Measurements from ENCODE around the gene IQUB.
"Not testable (repeated sequence)": the region's sequence is repeated elsewhere in the genome, so short reads cannot be mapped to it uniquely, and the experiment has no call there.

IQUB gene

DNA sequence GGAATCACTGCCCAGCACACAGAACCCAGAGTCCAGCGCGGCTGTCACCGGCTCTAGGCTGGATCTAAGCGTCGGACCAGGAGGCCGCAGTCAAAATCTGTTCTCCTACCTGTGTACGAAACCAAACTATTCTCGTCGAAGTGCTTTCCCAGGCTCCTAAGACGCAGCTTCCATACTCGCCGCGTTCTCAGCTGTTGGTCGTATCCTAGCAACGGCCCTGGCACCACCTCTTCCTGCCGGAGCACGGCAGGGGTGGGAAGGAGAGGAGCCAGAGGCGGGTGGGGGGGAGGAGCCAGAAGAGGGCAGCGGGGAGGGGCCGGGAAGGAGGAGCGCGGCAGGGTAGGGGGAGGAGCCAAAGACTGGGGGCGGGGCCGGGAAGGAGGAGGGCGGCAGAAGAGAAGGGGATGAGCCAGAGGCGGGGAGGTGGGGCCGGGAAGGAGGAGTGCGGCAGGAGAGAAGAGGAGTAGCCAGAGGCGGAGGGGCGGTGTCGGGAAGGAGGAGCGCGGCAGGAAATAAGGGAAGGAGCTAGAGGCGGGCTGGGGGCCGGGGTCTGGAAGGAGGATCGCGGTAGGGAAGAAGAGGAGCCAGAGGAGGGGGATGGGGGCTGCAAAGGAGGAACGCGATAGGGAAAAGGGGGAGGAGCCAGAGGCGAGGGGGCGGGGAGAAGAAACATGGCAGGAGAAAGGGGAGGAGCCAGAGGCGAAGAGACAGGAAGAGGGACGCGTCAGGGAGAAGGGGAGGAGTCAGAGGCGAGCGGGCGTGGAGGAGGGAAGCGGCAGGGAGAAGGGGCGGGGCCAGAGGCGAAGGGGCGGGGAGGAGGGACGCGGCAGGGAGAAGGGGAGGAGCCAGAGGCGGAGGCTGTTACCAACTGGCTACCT is at the start of gene IQUB:
Gene IQUB, minus strand, starts transcription at position 213 of the 878 bp plus-strand sequence. CDS start 22,255 bp downstream, outside the sequence.
- peak; percentile 91 for DNase-seq (ENCODE audit: low spot score)

DNA sequence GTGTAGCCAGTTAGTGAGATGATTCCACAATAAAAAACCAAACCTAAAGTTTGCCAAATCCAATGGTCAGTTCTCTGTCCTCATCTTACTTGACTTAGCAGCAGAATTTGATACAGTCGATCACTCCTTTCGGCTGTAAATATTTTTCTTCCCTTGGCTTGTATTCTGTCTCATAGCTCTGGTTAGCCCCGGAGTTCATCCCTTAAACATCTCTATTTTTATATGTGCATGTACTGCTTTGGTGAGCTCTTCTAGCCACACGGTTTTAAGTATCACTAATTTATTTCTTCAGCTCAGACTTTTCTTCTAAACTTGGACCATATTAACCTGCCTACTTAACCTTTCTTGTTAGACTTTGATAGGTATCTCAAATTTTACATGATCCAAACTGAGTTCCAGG is 49.4 kb upstream of the IQUB start:
- no peak for DNase-seq (ENCODE audit: low spot score)

DNA sequence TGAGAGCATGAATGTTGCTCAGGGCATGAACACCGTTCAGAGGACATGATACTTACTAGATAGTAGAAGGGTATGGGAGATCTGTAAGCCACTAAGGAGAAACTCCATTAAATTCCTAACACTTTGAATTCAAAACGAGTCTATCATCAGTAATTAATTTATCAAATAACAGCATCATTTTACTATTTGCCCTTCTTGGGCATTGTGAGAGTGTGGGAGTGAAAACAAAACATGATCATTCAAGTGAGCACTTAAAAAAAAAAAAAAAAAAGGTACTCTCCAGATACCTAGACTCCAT is 46.7 kb upstream of the IQUB start:
- no peak for DNase-seq (ENCODE audit: low spot score)

DNA sequence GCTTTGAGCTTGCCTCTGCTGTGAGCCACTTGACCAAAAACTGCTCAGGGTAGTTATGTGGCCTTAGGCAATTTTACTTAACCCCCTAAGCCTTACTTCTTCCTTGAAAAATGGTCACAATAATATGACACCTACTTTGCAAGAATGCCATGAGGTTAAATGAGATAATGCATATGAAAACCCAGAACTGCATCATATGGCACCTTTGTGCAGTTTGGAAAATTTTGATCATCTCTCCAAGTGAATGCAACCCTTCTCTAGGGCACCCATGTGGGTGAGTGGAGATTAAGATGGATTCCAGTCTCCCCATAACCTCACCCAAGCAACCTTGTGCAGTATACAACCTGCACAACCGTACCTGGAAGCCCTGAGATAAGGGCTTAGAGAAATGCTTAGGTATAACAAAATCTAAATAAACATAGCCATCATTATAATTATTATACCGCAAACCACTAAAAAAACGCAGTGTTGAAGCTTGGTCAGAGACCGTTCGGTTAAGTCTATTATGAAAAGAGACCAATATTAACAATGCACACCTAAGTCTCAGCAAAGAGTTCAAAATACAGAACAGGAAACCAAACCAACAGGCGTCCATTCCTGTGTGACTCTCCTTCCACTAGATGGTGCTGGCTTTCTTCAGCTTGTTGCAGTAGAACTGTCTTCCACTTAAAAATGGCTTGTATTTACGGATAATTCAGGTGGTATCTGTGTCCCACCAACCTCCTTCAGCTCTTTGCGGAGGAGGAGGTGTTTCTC is 46.2 kb upstream of the IQUB start:
- DNase-seq (ENCODE audit: low spot score), result peak; percentile 17

DNA sequence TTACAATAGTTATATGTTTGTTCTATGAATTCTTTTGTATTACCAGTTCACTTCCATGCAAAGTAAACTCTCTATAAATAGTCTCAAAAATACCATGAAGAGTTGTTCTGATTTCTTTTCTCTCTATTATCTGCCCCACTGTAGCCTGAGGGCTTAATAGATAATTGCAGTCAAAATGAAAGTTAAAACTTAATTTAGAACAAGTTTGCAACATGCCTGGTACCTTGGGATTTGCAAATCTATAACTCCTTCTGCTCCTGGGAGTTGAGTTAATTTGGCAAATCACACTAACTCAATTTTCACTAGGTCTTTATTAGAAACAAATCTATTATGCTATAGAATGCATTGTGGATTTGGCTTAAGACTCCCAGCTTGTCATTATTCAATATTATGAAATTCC is 45.0 kb upstream of the IQUB start:
- no peak for DNase-seq (ENCODE audit: low spot score)

DNA sequence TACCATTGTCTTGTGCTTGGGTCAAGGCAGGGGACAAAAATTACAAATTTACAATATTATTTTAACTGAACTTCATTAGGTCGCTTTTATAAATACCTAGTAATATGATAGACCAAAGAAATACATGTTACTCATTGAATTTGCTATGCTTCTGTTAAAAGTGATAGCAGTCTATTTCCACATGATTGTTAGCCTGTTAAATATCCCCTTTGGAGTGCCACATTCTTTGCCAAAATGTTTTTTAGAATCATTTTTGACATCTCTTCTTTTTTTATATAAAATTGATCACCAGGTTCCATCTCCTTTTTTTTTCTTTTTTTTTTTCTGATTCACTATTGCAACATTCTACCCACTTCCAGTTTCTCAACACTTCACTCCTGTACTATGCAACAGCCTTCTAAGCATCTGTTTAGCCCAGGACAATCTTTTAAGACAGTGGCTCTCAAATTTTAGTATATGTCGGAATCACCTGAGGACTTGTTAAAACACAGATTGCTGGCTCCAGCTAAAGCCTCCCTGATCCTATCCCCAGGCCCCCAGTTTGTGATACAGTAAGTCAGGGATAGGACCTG is 39.6 kb upstream of the IQUB start:
- no peak for DNase-seq (ENCODE audit: low spot score)

DNA sequence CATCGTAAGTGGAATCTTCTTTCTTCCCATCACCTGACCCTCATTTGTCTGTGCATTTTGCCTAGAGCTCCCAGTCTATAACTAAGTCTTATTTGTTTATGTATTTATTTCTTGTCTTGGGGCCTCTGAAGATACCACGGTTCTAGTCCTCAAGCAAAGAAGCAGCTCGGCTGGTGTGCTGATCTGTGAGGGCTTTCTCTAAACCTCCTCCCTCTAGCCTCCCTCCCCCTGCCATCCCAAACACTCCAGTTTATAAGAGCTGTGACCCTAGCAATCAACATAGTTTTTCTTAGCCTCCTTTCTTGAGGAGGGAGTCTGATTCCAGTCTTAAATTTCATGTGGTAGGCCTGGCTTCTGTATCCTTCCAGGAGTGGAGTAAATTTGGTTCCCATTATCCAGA is 38.9 kb upstream of the IQUB start:
- no peak for DNase-seq (ENCODE audit: low spot score)

DNA sequence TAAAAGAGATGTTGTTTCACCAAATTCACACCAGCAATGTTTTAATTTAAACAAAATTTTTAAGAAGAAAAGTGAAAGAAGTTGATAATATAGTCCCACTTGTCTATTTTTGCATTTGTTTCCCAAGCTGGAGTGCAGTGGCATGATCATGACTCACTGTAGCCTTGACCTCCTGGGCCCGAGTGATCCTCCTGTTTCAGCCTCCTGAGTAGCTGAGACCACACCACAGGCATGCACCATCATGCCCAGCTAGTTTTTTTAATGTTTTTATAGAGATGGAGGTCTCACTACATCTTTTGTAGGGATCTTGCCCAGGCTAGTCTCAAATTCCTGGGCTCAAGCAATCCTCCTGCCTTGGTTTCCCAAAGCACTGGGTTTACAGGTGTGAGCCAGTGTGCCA is 37.3 kb upstream of the IQUB start:
- no peak for DNase-seq (ENCODE audit: low spot score)

DNA sequence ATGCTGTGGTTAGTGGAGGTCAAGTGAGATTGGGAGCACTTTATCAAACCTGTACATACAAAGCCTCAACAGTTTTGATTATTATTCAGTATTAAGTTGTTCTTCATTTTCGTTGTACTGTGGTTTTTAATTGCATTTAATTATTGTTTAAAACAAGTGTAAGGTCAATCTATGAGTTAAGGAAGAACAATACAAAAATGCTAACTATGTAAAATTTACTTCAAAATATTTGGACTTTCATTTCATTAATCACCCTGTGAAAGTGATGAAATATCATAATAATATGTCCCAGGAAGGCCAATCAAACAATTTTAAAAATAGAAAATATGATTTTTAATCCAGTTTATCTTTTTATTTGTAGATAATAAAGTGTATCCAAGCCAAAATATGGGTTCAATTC is 36.8 kb upstream of the IQUB start:
- no peak for DNase-seq (ENCODE audit: low spot score)

DNA sequence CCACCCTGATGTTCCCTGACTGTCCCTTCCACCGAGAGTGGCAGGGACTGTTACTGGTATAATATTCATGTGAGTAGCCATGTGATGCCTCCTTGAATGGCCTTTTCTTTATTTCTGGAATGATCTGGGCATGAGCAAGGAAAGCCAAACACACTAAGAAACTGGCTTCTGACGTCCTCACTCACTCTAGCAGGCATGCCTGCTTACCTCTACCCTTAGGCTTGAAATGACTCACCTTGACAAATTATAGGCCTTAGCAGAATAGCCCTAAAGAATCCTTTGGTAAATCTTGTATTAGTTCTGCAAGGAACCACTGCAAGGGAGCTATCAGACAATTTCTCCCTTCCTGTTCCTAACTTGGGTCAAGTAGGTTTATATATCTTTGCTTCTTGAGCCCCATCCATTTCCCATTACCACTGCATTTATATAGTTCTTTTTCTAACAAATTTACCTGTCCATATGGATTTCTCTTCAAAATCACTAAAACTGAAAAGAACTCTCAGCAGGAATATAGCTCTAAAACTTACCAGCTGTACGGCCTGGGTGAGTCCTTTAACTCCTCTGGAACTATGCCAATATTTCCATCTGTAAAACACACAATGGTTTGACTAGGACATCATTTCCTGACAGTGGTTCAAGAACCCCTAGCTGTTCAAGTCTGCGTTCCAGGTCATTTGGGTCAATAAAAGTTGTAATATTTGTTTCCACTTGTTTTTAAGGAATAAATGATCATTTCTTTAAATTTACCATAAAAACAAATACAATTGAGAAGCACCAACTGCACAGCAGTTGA is 36.2 kb upstream of the IQUB start:
- DNase-seq (ENCODE audit: low spot score), result no peak

DNA sequence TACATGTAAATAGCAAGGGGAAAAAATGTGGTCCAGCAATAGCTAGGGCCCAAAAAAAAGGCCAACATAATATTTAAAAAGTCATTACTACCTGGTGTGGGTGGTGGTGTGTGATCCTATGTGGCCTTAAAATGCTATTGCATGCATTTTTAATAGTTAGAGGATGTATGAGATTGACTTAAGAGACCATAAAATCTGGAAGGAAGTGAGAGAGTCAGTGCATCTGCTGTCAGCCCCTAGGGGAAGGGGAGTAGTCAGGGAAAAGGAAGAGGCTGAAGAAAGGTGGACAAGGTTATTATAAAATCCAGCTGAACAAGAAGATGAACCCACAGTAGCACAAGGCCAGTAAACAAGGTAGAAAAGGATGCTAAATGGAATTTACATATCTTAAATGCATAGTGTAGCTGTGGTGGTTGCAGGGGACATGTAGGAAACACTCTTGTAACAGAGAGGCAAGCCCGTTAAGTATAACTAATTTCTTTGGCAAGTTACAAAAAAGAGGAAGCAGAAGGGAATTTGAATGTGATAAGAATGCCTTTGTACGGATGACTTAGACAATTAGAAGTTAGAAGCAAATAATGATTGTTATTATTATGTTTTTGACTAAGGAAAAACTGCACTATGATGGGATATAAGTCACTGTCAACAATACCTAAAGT is 35.1 kb upstream of the IQUB start:
- DNase-seq (ENCODE audit: low spot score), result no peak

DNA sequence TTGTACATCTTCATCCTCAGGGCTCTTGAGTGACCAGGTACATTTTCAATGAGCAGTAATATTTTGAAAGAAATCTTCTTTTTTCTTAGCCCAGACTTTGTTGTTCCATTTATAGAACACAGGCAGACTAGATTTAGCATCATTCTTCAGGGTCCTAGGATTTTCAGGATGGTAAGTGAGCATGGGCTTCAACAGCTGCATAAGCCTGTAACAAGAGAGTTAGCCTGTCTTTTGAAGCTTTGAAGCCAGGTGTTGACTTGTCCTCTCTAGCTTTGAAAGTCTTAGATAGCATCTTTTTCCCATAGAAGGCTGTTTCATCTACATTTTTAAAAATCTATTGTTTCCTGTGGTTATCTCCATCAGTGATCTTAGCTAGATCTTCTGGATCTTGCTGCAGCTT is 27.7 kb upstream of the IQUB start:
- DNase-seq (ENCODE audit: low spot score), result no peak

DNA sequence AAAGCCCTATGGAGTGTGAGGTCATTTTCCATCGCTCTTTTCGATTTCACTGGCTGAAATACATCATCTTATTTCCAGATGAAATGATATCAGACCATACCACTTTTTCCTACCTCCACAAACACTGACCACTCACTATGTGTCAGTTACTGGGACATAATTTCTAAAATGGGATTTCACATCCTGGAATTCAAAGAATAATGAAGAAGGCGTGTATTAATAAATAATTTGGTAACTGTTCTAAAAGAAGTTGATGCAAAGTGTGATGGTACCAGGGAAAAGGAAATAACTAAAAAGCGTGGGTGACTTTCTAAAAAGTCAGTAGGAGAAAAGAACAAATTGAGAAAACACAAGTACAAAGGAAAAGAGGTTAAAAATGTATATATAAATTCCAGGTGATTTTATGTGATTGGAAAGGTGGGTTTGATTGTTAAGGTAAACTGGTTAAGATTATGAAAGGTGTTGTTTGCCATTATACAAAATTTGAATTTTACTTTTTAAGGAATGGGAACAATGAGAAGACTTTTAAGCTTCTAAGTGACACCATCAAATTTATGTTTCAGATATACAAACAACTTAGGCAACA is 24.0 kb upstream of the IQUB start:
- DNase-seq (ENCODE audit: low spot score), result no peak

DNA sequence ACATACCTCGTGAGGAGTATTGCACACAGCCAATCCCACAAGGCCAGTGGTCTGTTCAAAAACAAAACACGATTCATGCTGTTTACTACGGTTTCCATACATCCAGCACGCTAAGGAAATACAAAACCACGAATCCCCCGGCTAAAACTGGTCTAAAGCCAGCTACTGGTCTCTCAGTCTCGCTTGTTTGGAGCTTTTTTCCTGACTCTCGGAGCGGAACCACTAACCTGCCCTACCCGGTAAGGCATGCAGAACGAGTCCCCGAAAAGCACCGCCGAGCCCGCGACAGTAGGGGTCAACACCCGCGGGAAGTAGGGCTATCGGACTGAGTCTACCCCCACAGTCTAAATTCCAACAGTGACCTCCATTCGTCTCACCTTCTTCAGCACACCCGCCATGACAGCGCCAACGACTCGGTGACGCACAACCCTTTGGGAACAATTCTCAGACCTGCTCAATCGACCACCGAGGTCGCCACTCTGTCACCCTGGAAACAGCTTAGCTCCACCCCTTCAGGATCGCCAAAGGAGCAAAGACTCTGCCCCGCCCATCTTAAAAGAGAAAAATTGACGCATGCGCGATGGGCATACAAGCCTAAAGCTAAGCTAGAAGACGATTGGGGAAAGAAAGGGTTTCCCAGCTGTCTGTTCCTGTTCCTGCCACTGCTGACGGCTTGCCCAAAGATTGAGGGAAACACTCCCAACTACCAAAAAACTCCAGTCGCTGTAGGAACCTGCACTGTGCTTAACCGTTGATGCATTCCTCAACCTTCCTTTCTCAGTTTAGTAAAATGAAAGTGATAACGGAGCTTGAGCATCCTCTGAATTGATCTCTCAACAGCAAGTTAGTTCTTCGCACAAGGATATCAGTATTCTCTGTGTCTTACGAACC is 23.2 kb upstream of the IQUB start, which contains the start of gene NDUFA5:
Gene NDUFA5, minus strand, starts transcription at position 421 of the 891 bp plus-strand sequence. Its CDS starts 23 bp downstream, at position 398.
- peak; percentile 74 for DNase-seq (ENCODE audit: low spot score)

DNA sequence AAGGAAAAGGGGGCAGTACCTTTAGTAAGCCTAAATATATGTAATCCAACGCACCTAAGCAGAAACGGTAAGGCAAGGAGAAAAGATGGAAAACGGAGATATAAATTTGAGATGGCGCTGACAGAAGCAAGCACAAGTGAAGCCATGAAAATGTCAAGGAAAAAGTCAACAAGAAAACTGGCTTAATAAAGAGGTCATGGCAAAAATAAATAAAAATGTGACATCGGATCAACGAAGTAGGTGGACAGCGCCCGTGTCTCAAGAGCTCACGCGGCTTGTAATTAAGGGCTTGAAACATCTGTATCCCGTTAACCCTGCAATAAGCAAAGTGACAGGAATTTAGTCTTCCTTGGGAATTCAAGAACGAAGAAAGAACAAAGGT is 22.6 kb upstream of the IQUB start:
- no peak for DNase-seq (ENCODE audit: low spot score)

DNA sequence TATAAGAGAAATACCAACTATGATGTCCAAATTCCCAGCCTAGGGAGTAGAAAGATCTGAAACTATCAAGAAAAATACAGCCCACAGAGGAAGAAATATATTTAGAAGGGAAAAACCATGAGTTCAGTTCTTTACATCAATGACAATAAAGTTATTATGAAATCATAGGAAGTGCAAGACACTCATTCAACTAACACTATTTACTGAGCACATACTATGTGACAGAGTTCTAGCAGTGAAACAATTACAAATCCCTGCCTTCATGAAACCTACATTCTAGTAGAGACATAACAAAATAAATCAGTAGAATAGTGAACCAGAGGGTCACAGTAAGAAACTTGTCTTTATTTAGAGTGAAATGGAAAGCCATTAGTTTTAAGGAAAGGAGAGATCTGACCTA is 21.1 kb upstream of the IQUB start:
- no peak for DNase-seq (ENCODE audit: low spot score)

DNA sequence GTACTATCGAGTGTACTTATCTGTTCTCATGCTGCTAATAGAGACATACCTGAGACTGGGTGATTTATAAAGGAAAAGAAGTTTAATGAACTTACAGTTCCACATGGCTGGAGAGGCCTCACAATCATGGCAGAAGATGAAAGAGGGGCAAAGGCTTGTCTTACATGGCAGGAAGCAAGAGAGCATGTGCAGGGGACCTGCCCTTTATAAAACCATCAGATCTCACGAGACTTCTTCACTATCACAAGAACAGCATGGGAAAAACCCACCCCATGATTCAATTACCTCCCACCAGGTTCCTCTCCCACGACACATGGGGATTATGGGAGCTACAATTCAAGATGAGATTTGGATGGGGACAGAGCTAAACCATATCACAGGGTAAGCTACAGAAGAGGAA is 18.8 kb upstream of the IQUB start:
- no peak for DNase-seq (ENCODE audit: low spot score)

DNA sequence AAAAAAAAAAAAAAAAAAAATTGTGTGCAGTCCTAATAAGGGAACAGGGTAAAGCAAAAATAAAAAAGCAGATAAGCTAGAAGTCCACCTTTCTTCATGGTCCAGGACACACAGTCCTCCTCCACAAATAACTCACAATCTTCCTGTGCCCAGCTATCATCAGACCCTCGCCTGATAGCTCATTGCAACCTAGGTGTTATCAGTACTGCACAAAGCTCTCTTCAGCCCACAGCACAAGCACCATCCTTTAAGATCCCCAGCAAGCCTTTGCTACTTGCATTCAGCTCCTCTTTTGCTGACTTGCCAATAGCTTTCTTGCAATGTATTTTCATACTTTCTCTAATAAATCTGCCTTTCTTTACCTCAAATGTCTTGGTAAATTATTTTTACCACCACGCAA is 18.2 kb upstream of the IQUB start:
- no peak for DNase-seq (ENCODE audit: low spot score)

DNA sequence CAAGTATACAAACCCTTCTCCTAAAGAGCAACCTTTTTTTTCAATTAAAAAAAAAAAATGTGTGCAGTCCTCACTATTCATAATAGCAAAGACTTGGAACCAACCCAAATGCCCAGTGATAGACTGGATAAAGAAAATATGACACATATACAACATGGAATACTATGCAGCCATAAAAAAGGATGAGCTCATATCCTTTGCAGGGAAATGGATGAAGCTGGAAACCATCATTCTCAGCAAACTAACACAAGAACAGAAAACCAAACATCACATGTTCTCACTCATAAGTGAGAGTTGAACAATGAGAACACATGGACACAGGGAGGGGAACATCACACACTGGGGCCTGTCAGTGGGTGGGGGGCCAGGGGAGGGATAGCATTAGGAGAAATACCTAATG is 17.7 kb upstream of the IQUB start:
- DNase-seq (ENCODE audit: low spot score), result not testable (repeated sequence)

DNA sequence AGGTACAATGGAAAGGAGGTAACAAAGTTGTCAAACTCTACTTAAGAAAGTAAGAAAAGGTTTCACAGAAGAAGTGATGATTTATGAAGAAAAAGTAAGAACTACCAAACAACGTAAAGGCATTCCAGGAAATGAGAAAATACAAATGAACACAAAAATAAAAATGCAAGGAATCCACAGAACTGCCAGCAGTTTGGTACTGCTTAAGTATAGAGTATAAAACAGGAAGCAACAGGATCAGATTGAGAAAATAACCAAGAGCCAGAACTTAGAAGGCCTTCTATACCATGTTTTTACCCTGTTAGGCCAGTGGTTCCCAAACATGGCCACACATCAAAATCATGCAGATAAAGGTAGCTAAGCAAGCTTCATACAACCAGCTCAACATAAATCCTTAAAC is 14.0 kb upstream of the IQUB start:
- no peak for DNase-seq (ENCODE audit: low spot score)

Data from HuH-7 (cell line).